T-helper 17 cell (primary cell): ENCODE measurements around the gene HSBP1L1. TPM values are rescaled to one million over a fixed set of nuclear protein-coding genes. Genes with fewer than 3 reads are reported as not detected.

Experiments
- ATAC-seq: fragments of 150-1000 bp; cut with Tn5 transposase; 2 replicates; pipeline ENCODE4 v1.10.0; 2021; ENCODE audit warnings: mild to moderate bottlenecking, moderate library complexity
- DNase-seq, 3 donors: peaks; one replicate each; pipeline versions ENCODE4 v3.0.0 to v3.0.0-alpha.2; 2020 to 2021
- H3K9me3 ChIP-seq: one replicate; pipeline ENCODE4 v1.7.0; 2013; ENCODE audit warnings: low read length, mild to moderate bottlenecking; ENCODE audit not compliant: control insufficient read depth, poor library complexity, severe bottlenecking
- H3K27ac Mint-ChIP-seq: one replicate; pipeline ENCODE4 v1.8.0; 2022; ENCODE audit warnings: mild to moderate bottlenecking, moderate library complexity, mixed read lengths
- H3K27me3 Mint-ChIP-seq: one replicate; pipeline ENCODE4 v1.8.0; 2022; ENCODE audit warnings: mixed read lengths
- H3K36me3 Mint-ChIP-seq: one replicate; pipeline ENCODE4 v1.8.0; 2022; ENCODE audit warnings: low read depth, mixed read lengths
- H3K4me1 Mint-ChIP-seq: one replicate; pipeline ENCODE4 v1.8.0; 2022; ENCODE audit warnings: mild to moderate bottlenecking, mixed read lengths
- H3K4me3 Mint-ChIP-seq: one replicate; pipeline ENCODE4 v1.8.0; 2022; ENCODE audit warnings: mild to moderate bottlenecking, moderate library complexity, mixed read lengths
- total RNA-seq, 4 donors: library from RNA in 2 of 4; stranded (reverse) in 2 of 4; gene quantifications; one replicate each; pipeline ENCODE4 v1.2.3 and lab custom pipeline; 2022 to 2026

Gene HSBP1L1
- 10 to 100 TPM; 17.9 to 21.5 TPM for total RNA-seq
- 5.8 to 10.6 reads per million in 2 donors for total RNA-seq (lab: John Stamatoyannopoulos, UW)

DNA sequence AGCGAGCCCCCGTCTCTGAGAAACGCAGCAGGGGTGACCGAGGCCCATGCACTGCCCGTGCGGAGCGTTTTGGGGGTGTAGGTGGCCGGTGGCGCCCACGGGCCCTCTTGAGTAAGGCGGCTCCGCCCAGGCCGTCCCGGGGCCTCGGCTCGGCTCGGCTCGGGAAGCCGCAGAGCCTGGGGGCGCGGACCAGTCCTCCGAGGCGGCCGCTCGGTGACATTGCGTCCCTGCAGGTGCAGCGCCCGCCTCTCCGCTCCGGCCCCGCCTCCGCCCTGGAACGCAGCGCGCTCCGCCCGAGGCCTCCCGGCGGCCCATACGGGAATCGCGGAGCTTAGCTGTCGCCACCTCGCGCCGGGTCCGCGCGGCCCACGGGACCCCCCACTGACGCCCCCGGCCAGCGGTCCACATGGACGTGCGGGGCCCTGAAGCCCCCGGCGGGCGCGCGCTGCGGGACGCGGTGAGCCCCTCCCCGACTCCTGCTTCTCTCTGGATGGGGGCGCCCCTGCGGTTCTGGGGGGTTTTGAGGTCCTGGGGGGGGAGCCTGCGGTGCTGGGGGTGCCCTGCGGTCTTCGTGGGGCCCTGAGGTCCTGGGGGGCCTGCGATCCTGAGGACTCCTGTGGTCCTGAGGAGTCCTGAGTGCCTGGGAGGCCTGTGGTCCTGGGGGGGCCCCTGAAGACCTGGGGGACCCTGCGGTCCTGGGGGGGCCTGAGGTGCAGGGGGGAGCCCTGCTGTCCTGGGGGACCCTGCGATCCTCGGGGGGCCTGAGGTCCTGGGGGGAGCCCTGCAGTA lies at the start of gene HSBP1L1:
HSBP1L1 (plus strand) TSS at position 314 of the 789 bp plus-strand sequence; CDS start at position 407, 93 bp downstream.
- H3K27me3 Mint-ChIP-seq = peaks cover 7% of the 10 kb centered on the region
- ATAC-seq (peak; percentile 81), DNase-seq (peak; percentile 50 to 61 (median 53))
- peaks cover 19% of the 10 kb centered on the region for H3K4me1 Mint-ChIP-seq
- H3K4me3 Mint-ChIP-seq = peak within 1 kb of the TSS; percentile 83
- no peaks in the 10 kb centered on the region for H3K9me3 ChIP-seq
- peak within 1 kb of the TSS; percentile 92 for H3K27ac Mint-ChIP-seq
- peaks cover 2% of the 10 kb centered on the region for H3K36me3 Mint-ChIP-seq

DNA sequence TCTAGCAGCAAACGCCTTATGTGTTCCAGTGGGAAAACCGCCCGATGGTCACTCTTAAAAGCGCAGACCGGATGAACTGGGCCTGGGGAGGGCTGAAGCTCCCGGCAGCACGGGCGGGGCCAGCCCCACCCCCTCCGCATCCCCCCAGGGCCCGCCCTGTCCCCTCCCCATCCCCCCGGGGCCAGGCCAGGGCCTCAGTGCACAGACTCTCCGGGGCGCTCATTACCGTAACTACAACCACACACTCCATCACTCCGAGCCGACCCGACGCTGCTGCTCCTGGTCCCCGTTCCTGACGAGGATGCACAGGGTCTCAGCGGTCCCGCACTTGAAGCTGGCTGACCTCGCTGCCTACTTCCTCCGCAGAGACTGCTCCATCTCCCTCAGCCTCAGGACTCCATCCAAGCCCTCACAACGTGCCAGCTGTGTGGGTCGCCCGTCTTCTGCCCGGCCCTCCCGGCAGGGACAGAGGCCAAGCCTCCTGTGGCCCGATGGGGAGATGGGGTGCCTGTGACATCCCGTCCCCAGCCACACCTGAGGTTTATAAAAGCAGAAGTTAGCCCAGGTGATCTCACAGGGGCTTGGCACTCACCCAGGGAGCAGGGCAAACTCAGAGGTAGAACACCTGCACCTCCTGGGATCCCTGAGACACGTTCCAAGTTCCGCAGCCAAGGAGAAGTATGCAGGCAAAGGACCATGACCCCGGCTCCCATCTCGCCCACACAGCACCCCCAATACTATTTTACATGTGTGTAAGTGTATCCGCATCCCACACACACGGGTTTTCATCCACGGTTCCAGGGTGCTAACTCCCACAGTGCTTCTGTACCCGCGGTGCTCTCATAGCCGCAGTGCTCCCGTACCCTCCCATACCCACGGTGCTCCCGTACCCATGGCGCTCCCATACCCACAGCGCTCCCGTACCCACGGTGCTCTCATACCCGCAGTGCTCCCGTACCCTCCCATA lies 49.0 kb upstream of the HSBP1L1 start:
- Mint-ChIP-seq H3K4me1 (peaks cover 12% of the 10 kb centered on the region), H3K27me3 (no peaks in the 10 kb centered on the region), H3K4me3 (peak overlapping the region; percentile 31), H3K36me3 (peaks cover 8% of the 10 kb centered on the region), H3K27ac (no peak overlapping the region)
- ATAC-seq = no peak
- H3K9me3 ChIP-seq = no peaks in the 10 kb centered on the region
- no peak for DNase-seq

DNA sequence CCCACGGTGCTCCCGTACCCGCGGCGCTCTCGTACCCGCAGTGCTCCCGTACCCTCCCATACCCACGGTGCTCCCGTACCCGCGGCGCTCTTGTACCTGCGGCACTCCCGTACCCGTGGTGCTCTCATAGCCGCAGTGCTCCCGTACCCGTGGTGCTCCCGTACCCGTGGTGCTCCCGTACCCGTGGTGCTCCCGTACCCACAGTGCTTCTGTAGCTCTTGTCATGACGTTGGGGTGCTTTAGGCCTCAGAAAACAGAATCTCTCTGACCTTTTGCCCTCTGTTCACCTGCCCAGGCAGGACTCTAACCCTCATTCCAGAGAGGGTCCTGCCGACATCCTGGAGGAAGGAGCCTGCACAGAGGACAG lies 48.3 kb upstream of the HSBP1L1 start:
- Mint-ChIP-seq H3K27ac (peak overlapping the region; percentile 56), H3K27me3 (no peaks in the 10 kb centered on the region), H3K4me1 (peaks cover 10% of the 10 kb centered on the region), H3K4me3 (peak overlapping the region; percentile 31), H3K36me3 (peaks cover 8% of the 10 kb centered on the region)
- DNase-seq (no peak), ATAC-seq (no peak)
- H3K9me3 ChIP-seq = no peaks in the 10 kb centered on the region

- H3K27me3 Mint-ChIP-seq = no peaks in the 10 kb centered on the region
- H3K4me1 Mint-ChIP-seq = peaks cover 10% of the 10 kb centered on the region
- DNase-seq (no peak), ATAC-seq (peak; percentile 16)
- no peak overlapping the region for H3K4me3 Mint-ChIP-seq
- H3K36me3 Mint-ChIP-seq = peaks cover 8% of the 10 kb centered on the region
- H3K27ac Mint-ChIP-seq = peak overlapping the region; percentile 56
- H3K9me3 ChIP-seq = no peaks in the 10 kb centered on the region
Observed at GRCh38 chr18:79916546-79917168, 47.8 kb upstream of the HSBP1L1 start.

DNA sequence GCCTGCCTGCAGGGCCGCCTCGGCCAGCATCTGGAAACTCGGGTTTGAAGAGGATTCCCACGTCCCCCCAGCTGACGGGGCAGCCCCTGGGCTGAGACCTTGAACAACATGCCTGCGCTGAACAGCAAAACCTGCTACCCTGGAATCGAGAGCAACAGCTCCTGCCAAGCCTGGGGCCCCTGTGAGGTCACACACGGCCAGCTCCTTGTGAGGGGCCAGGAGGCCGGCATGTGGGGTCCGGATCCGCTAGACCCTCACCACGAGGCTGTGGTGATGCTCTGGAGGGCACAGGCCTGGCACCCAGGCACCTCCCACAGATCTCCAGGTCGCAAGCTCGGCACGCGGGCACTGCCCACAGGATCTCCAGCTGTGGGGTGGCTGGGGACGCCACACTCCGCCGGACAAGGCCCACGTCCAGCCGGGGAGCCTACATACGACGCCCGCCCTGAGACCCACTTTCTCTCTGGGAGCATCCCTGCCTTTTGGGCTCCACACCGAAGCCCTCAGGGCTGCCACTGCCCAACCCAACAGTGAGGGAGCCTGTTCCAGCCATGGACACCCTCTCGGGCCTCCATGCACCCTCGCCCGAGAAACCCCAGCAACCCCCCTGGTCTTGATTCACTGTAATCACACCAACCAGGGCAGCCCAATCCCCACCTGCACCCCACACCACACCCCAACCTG lies 47.1 kb upstream of the HSBP1L1 start:
- no peaks in the 10 kb centered on the region for H3K27me3 Mint-ChIP-seq
- H3K9me3 ChIP-seq = no peaks in the 10 kb centered on the region
- no peak overlapping the region for H3K4me3 Mint-ChIP-seq
- H3K27ac Mint-ChIP-seq = peak overlapping the region; percentile 56
- no peak for DNase-seq
- H3K36me3 Mint-ChIP-seq = peaks cover 11% of the 10 kb centered on the region
- peaks cover 9% of the 10 kb centered on the region for H3K4me1 Mint-ChIP-seq
- ATAC-seq = no peak

DNA sequence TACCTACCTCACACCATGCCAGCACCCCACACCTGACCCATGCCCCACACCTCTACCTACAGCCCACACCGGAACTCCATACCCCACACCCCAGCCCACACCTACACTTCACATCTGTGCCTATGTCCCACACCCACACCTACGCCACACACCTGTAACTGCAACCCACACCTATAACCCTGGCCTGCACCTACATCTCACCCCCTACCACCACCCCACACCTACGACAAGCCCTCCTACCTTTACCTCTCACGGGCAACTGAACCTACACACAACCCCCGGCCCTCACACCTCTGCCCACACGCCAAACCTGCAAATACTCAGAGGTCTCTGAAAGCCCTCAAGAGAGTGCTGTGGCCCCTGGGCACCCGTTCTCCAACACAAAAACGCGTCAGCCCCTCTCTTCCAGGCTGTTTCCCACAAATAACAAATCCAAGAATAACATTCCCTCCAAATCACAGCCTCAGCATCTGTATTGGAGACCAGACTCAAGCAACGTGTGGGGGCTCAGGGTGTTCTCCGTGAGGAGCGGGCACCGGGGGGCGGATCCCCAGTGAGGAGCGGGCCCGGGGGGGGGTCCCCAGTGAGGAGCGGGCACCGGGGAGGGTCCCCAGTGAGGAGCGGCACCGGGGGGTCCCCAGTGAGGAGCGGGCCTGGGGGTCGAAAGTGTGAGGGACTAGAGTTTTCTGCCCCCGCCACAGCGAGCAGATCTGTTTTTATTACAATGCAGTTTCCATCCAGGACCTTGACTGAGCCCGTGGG lies 46.4 kb upstream of the HSBP1L1 start:
- Mint-ChIP-seq H3K27ac (no peak overlapping the region), H3K27me3 (no peaks in the 10 kb centered on the region), H3K4me1 (peaks cover 10% of the 10 kb centered on the region), H3K4me3 (no peak overlapping the region), H3K36me3 (peaks cover 11% of the 10 kb centered on the region)
- ATAC-seq (no peak), DNase-seq (no peak)
- no peaks in the 10 kb centered on the region for H3K9me3 ChIP-seq

GRCh38 chr18:79918615-79919011 lies 45.8 kb upstream of the HSBP1L1 start:
- ATAC-seq = no peak
- H3K4me3 Mint-ChIP-seq = no peak overlapping the region

DNA sequence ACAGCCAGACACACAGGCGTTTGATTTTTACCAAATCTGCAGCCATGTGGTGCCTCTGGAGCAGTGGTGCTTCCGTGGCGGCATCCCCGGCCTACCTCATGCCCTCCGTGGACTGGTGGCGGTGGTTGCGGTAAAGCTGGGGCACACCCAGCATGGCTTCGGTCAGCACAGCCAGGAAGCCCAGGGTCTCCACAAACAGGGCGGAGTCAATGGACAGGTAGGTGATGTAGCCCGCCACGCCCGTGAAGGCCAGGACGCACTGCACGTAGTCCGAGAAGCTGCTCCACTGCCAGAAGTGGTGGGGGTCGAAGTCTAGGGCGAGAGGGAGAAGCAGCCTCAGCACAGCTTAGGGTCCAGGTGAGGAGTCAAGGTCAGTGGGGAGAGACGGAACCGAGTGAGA lies 45.4 kb upstream of the HSBP1L1 start:
- no peaks in the 10 kb centered on the region for H3K9me3 ChIP-seq
- Mint-ChIP-seq H3K27me3 (no peaks in the 10 kb centered on the region), H3K4me1 (peaks cover 7% of the 10 kb centered on the region), H3K36me3 (peaks cover 12% of the 10 kb centered on the region), H3K27ac (peak overlapping the region; percentile 49), H3K4me3 (no peak overlapping the region)
- DNase-seq (no peak), ATAC-seq (no peak)

More at GRCh38 chr18:79918615-79919011, 45.8 kb upstream of the HSBP1L1 start:
- no peaks in the 10 kb centered on the region for H3K9me3 ChIP-seq
- Mint-ChIP-seq H3K27me3 (no peaks in the 10 kb centered on the region), H3K36me3 (peaks cover 9% of the 10 kb centered on the region), H3K27ac (peak overlapping the region; percentile 49), H3K4me1 (peaks cover 7% of the 10 kb centered on the region)
- DNase-seq = no peak

GRCh38 chr18:79921984-79922965 lies 42.2 kb upstream of the HSBP1L1 start:
- Mint-ChIP-seq H3K4me1 (peaks cover 2% of the 10 kb centered on the region), H3K36me3 (peaks cover 11% of the 10 kb centered on the region), H3K27ac (no peak overlapping the region), H3K4me3 (peak overlapping the region; percentile 45), H3K27me3 (no peaks in the 10 kb centered on the region)
- DNase-seq (no peak), ATAC-seq (no peak)
- H3K9me3 ChIP-seq = no peaks in the 10 kb centered on the region

DNA sequence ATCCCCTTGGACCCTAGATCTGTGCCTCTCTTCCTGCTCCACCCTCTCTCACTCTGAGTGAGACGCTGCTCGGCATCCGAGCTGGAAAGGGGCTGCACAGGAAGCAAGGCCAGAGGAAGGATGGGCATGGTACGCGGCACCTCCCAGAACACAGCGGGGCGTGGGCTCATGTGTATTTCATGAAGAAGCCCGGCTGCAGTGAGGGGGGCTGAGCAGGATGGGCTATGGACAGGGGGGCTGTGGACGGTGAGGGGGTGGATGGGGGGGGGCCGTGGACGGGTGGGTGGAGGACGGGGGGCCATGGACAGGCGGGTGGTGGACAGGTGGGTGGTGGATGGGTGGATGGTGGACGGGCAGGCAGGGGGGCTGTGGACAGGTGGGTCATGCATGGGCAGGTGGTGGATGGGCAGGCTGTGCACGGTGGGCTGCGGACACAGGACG lies 41.5 kb upstream of the HSBP1L1 start:
- Mint-ChIP-seq H3K27me3 (no peaks in the 10 kb centered on the region), H3K4me1 (peaks cover 2% of the 10 kb centered on the region), H3K36me3 (peaks cover 11% of the 10 kb centered on the region), H3K27ac (no peak overlapping the region), H3K4me3 (no peak overlapping the region)
- H3K9me3 ChIP-seq = no peaks in the 10 kb centered on the region
- DNase-seq = no peak
- ATAC-seq = no peak

- Mint-ChIP-seq H3K27me3 (no peaks in the 10 kb centered on the region), H3K4me1 (peaks cover 2% of the 10 kb centered on the region), H3K27ac (no peak overlapping the region), H3K36me3 (peaks cover 11% of the 10 kb centered on the region), H3K4me3 (no peak overlapping the region)
- no peaks in the 10 kb centered on the region for H3K9me3 ChIP-seq
- DNase-seq = no peak
- no peak for ATAC-seq
Observed at GRCh38 chr18:79923896-79924585, 40.4 kb upstream of the HSBP1L1 start.
